Ovary (tissue), 3 donors: ENCODE data around the gene SIK3.

Experiments used
- POLR2A ChIP-seq: fragments of 450-650 bp; IDR thresholded peaks from one replicate; pipeline ENCODE4 v1.6.1; 2017; ENCODE audit warnings: antibody characterized with exemption, mild to moderate bottlenecking, moderate library complexity
- TF ChIP-seq, protein P1 (sequence below), 3 donors: fragments of 450-650 bp in 2 of 3; fragments of 200-600 bp in 1 of 3; IDR thresholded peaks; one replicate each; pipeline versions ENCODE4 v1.5.1 to v1.8.0; 2016 to 2022; ENCODE audit warnings: antibody characterized with exemption in 3 of 3, mild to moderate bottlenecking in 1 of 3
- donor health status: DM: no; HTN: no; CAD: no.

DNA sequence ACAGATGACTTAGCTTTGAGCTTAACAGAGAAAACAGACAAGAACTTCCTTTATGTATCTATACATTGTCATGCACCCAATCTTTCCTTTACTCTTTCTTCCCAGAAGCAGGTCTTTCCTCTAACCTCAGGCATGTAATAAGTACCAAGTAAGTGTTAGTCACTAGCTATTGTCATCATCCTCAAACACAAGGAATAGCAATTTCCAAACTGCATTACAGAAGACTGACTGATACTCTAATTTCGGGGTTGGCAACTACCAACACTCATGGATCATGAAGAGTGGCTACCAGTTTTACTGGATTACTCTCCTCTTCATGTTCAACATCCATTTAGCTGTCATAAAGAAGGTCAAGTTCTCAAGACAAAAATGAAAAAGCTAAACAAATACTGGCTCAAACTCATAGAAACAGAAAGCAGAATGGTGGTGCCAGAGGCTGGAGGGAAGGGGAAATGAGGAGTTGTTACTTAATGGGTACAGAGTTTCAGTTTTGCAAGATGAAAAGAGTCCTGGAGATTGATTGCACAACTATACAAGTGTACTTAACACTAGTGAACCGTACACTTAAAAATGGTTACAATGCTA, 111.6 kb downstream of the SIK3 start:
- TF ChIP-seq, protein P1, sequence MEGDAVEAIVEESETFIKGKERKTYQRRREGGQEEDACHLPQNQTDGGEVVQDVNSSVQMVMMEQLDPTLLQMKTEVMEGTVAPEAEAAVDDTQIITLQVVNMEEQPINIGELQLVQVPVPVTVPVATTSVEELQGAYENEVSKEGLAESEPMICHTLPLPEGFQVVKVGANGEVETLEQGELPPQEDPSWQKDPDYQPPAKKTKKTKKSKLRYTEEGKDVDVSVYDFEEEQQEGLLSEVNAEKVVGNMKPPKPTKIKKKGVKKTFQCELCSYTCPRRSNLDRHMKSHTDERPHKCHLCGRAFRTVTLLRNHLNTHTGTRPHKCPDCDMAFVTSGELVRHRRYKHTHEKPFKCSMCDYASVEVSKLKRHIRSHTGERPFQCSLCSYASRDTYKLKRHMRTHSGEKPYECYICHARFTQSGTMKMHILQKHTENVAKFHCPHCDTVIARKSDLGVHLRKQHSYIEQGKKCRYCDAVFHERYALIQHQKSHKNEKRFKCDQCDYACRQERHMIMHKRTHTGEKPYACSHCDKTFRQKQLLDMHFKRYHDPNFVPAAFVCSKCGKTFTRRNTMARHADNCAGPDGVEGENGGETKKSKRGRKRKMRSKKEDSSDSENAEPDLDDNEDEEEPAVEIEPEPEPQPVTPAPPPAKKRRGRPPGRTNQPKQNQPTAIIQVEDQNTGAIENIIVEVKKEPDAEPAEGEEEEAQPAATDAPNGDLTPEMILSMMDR (IDR thresholded peaks at IDR 0.05), result no peak
- no peak for TF ChIP-seq POLR2A
